H1 (cell line): ENCODE measurements around the gene GALNT12. TPM values are rescaled to one million over a fixed set of nuclear protein-coding genes. Genes with fewer than 3 reads are reported as not detected.

Experiments used
- polyA plus RNA-seq, 7 experiments: library from polyadenylated mRNA; depleted of rRNA in 3 of 7; stranded (reverse) in 5 of 7; unstranded in 2 of 7; fragments of >200 nt in 5 of 7; fragments of 200-250 nt in 2 of 7; gene quantifications; 1 replicate in 5 of 7; 2 replicates in 1 of 7; 4 replicates in 1 of 7; pipeline versions ENCODE4 v1.2.1 to v1.2.3, GENCODE V29; 2011 to 2013; ENCODE audit warnings: missing spikeins in 2 of 7, mixed read lengths in 2 of 7
- total RNA-seq: library from RNA; stranded (reverse); fragmentation: NEBNext Ultra II Directional; extraction: Animal tissue kit (Norgen Biotek cat#: 25700); gene quantifications from 2 replicates; pipeline ENCODE4 v1.2.1, GENCODE V29; 2021

Gene GALNT12
- total and polyA plus RNA-seq, 2 of the 8 experiments (the other 6 are each of a cell fraction or from before 2014, with no cell fraction given), result 16.2 to 19.6 TPM

Other genes with a start within 250 kb of the GALNT12 start
- gene GABBR2, start 98.7 kb upstream of the GALNT12 start, total RNA-seq, result 1.2 and 1.5 TPM in 2 replicates
- 0.50 and 0.52 TPM in 2 replicates for gene GABBR2, start 98.7 kb upstream of the GALNT12 start, polyA plus RNA-seq (2011; rRNA removed)
- 56.3 and 61.2 TPM in 2 replicates for gene ANKS6, start 11.1 kb upstream of the GALNT12 start, total RNA-seq
- gene ANKS6, start 11.1 kb upstream of the GALNT12 start, polyA plus RNA-seq (2011; rRNA removed), result 34.1 and 50.9 TPM in 2 replicates
- 0.08 and 0.15 TPM in 2 replicates for gene COL15A1, start 136.2 kb downstream of the GALNT12 start, total RNA-seq
- gene COL15A1, start 136.2 kb downstream of the GALNT12 start, polyA plus RNA-seq (2011; rRNA removed), result 0.12 and 0.19 TPM in 2 replicates